Jurkat, Clone E6-1 (cell line): ENCODE results near the gene HEYL.

Experiments
- DNase-seq: peaks from one replicate; pipeline ENCODE4 v3.0.0-alpha.2; 2011; ENCODE audit warnings: low read depth, low spot score
- H3K4me3 ChIP-seq: 2 replicates; pipeline ENCODE4 v1.5.1; 2011; ENCODE audit warnings: mild to moderate bottlenecking, low read length, control low read depth, moderate library complexity

Gene HEYL

GRCh38 chr1:39645411-39646043 lies 6.1 kb upstream of the HEYL start:
- DNase-seq, result no peak
- no peak overlapping the region for H3K4me3 ChIP-seq

DNA sequence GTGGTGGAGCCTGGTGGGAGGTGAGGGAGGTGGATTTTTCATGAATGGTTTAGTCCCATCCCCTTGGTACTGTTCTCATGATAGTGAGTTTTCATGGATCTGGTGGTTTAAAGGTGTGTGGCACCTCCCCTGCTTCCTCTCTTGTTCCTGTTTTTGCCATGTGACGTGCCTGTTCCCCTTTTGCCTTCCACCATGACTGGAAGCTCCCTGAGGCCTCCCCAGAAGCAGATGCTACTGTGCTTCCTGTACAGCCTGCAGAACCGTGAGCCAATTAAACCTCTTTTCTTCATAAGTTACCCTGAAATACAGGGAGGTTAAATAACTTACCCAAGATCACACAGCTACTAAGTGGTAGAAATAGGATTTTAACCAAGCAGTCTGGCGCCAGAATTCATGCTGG lies 4.3 kb upstream of the HEYL start:
- no peak overlapping the region for H3K4me3 ChIP-seq
- DNase-seq, result no peak

- H3K4me3 ChIP-seq, result no peak overlapping the region
- no peak for DNase-seq
Measured at GRCh38 chr1:39642796-39643195, 3.4 kb upstream of the HEYL start.

- no peak for DNase-seq
- no peak overlapping the region for H3K4me3 ChIP-seq
Measured at GRCh38 chr1:39640861-39641260, 1.4 kb upstream of the HEYL start.

- DNase-seq, result no peak
Measured at GRCh38 chr1:39638965-39639304, 508 bp downstream of the HEYL start.

GRCh38 chr1:39637361-39637760 lies 2.1 kb downstream of the HEYL start:
- DNase-seq, result no peak
- H3K4me3 ChIP-seq, result no peak overlapping the region

More at GRCh38 chr1:39638965-39639304, 508 bp downstream of the HEYL start:
- peak overlapping the region; percentile 52 for H3K4me3 ChIP-seq

DNA sequence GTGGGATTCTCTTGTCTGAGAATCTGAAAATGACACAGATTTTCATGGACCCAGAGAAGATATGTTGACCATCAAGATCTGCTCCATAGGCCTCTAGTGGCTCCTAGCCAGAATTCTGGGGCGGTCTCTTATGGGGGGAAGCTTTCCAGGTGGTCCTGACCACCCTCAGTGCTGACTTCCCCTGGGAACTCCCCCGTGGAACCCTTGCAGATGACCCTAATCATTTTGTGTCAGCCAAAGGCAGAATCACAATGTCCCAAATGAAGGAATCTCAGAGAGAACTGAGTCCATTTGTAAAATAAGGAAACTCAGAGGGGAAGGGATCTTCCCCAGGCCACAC lies 3.6 kb downstream of the HEYL start:
- no peak overlapping the region for H3K4me3 ChIP-seq
- DNase-seq, result no peak

GRCh38 chr1:39635205-39635870 lies 4.1 kb downstream of the HEYL start:
- no peak for DNase-seq

DNA sequence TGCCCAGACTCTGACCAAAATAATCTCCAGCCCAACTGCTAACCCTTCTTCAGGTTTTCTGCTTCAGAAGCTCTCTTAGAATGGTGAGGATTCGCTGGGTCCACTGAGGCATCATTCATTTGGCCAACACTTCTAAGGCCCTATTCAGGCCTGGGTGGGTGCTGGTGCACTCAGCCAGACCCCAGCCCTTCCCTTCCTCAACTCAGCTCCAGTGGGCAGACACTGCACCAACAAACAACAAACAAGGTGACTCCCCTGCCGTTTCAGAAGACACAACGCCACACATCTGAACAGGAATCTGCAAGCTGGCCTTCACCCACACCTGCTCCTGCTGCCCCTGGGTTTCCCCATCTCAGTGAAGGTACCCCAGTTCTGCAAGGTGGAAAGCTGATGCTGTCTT lies 6.0 kb downstream of the HEYL start:
- no peak for DNase-seq
- no peak overlapping the region for H3K4me3 ChIP-seq

More at GRCh38 chr1:39635205-39635870, 4.1 kb downstream of the HEYL start:
- no peak overlapping the region for H3K4me3 ChIP-seq

DNA sequence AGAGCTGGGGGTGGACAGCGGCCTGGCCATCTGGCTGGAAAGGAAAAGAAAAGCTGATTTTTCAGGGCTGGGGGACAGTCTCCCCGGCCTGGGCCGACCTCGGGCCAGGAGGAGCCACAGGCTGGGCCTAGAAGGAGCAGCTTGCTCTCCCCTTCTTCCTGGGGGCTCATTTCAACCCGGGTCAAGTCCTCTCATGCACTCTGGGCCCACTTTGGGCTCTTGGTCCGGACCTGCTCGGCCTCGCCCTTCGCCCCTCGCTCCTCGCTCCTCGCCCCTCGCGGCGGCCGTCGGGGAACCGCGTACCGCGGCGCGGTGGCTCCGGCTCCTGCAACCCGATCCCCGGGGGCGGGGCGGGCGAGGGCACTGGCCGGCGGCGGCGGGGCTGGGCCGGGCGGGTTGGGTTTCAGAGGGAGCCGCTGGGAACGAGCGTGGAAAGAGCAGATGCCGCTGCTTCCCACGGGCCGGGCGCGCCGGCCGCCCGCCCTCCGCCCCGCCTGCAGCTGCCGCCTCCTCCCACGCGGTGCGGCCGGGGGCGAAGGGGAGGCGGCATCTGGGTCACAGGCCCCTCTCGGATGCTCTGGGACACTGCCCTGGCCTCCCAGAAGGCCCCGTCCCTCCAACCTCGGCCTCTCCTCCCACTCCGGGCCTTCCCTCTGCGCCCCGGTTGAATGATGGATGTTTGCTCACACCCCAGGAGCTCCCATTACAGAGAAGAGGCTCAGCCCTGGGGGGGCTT lies 6.6 kb downstream of the HEYL start:
- no peak for DNase-seq
- H3K4me3 ChIP-seq, result no peak overlapping the region

GRCh38 chr1:39632323-39632681 lies 7.1 kb downstream of the HEYL start:
- no peak for DNase-seq
- no peak overlapping the region for H3K4me3 ChIP-seq

DNA sequence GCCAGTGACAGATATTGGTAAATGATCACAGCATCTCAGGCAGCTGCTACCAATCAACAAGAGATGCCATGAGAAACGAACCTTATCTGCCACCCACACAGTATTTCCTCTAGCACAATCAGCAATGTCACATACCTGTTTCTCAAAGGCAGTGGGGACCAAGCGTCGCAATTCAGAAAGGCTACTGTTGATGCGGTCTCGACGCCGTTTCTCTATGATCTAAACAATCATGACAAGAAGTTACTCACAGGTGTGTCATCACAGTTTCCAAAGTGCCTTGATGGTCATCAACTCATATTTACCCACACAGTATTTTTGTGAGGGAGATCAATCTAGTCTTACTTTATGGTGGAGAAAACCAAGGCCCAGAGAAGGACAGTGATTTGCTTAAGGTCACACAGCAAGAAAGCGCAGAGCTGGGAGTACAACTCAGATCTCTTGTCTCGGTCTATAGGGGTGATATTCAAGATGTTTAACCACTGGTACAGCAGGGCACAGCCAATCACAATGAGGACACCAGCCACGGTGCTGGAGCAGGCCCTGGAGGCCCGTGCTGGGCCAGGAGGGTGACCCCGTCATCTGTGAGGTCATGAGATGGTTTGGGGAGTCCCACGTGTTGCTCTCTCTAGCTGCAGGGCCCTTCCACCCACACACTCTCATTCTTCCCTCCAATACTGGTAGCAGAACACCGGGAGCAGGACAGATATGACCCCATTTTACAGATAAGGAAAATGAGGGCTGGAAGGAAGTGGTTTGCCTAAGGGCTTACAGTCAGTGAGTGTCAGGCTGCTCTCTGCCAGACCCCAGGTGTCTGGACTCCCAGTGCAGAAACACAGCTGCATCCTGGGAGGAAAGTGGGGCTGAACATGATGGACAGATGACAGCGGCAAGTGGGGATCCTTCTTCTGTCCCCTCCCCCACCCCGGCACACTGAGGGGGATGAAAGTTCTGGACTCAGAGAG lies 7.8 kb downstream of the HEYL start:
- H3K4me3 ChIP-seq, result no peak overlapping the region
- peak; percentile 83 for DNase-seq

- no peak for DNase-seq
- no peak overlapping the region for H3K4me3 ChIP-seq
Measured at GRCh38 chr1:39628807-39629350, 10.6 kb downstream of the HEYL start.

DNA sequence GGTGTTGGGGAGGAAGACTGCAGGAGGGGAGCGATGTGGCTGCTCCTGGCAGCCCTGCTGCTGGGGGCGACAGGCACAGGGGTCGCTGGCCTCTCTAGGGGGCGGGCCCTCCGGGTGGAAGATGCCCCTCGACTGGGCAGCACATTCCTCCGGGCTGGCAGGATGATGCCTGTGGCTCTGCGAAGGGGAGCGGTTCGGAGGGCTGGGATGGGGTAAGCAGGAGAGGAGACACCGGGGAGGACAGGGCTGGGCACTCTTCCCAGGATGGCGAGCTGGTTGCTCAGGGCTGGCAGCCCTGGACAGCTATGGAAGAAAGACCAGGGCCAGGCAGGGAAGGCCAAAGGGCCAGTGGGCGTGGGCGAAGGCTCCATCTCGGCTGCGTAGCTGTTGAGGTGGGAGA lies 12.8 kb downstream of the HEYL start:
- H3K4me3 ChIP-seq, result no peak overlapping the region
- DNase-seq, result no peak

DNA sequence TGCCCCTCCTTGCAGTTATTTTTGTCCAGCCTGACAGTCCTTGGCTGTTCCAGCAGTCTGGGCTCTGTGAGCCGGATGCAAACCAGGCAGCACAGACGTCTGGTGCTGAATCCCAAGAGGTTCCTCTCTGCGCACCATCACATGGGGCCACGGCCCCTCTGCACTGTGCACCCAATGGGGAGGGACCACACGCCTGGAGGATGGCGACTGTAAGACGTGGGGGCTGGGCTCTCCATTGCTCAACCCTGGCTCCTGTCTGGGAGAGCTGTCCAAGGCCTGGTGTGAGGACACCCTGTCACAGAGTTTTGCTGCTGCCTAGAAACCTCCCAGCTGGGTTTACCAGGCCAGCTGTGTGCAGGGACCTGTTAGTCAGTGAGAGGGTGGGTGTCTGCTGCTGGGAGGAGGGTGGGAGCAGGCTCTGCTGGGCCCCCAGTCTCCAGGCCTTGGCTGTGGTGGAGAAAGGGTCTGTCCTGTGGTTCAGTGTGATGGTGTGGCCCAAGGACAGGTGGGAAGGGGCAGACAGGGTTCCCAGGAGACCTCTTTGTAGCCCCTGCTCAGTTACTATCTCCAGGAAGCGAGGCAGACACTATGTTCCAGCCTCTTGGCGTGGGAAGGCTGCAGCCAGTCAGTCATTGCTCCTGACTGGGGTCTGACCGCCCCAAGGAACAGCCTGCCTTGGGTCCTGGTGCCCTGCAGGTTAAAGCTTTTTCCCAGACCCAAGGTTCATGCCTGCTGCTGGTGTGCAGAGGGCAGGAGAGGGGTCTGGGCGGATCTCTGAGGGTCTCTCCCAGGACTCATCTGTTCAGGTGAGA lies 13.8 kb downstream of the HEYL start:
- no peak for DNase-seq
- no peak overlapping the region for H3K4me3 ChIP-seq

DNA sequence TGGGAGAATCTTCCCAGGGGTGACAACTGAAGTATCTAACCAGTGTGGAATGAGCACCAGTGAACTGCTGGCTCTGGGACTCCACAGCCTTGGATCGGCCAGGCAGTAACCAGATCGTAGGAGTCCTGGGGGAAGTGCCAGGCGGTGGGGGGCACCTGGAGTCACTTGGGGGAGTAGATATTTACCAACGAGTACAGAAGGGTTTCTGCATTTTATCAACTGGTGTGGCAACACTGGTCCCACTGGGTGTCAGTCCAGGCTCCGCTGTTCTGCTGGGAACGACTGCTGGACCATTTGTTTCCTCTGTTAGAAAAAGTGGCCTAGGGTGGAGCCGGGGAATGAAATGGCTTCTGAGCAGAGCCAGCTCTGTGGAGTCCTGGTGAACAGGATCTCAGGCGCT lies 14.4 kb downstream of the HEYL start:
- no peak for DNase-seq
- no peak overlapping the region for H3K4me3 ChIP-seq

DNA sequence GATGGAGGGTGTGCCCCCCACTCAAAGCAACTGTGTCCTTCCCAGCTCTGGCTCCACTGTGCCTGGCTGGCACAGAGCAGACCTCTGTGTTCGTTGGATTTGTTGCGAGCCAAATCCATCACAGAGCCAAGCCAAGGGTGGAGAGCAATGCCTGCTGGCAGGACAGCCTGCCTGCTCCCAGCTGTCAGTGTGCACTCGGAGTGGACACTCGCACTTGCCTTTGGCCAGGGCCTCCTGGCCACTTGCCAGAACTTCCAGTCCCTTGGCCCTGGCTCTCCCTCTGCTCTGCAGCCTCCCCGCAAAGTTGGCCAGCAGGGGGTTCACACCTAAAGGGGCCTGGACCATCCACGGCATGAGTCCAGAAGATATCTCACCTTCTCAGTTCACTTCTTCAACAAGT lies 16.4 kb downstream of the HEYL start:
- no peak overlapping the region for H3K4me3 ChIP-seq
- no peak for DNase-seq

- no peak for DNase-seq
- H3K4me3 ChIP-seq, result no peak overlapping the region
Measured at GRCh38 chr1:39622427-39622826, 17.0 kb downstream of the HEYL start.
